SJCRH30 (cell line): ENCODE results near the gene SFMBT1. TPM values are rescaled to one million over a fixed set of nuclear protein-coding genes. Genes with fewer than 3 reads are reported as not detected.
"Not testable (repeated sequence)": the region's sequence is repeated elsewhere in the genome, so short reads cannot be mapped to it uniquely, and the experiment has no call there.

Experiments used
- DNase-seq, 2 experiments: peaks; one replicate each; pipeline ENCODE4 v3.0.0-alpha.2; 2015 to 2020
- H3K27ac ChIP-seq: fragments of 250-450 bp; sonication (Bioruptor Pico); 2 replicates; pipeline ENCODE4 v1.5.1; 2020; ENCODE audit warnings: mild to moderate bottlenecking, moderate library complexity
- H3K27me3 ChIP-seq: fragments of 250-450 bp; sonication (Bioruptor Pico); 2 replicates; pipeline ENCODE4 v1.5.1; 2020; ENCODE audit warnings: mild to moderate bottlenecking, moderate library complexity
- H3K36me3 ChIP-seq: fragments of 250-450 bp; sonication (Bioruptor Pico); 2 replicates; pipeline ENCODE4 v1.5.1; 2020; ENCODE audit warnings: mild to moderate bottlenecking, moderate library complexity
- H3K4me1 ChIP-seq: fragments of 250-450 bp; sonication (Bioruptor Pico); 2 replicates; pipeline ENCODE4 v1.5.1; 2020; ENCODE audit warnings: mild to moderate bottlenecking, moderate library complexity
- H3K4me3 ChIP-seq: fragments of 250-450 bp; sonication (Bioruptor Pico); 2 replicates; pipeline ENCODE4 v1.5.1; 2020; ENCODE audit warnings: mild to moderate bottlenecking, moderate library complexity
- H3K9me3 ChIP-seq: fragments of 250-450 bp; sonication (Bioruptor Pico); replicated peaks from 2 replicates; pipeline ENCODE4 v1.5.1; 2020; ENCODE audit warnings: mild to moderate bottlenecking, moderate library complexity
- total RNA-seq: library from RNA; depleted of rRNA; stranded (reverse); fragments of >200 nt; shearing (Covaris generic); gene quantifications from 2 replicates; pipeline ENCODE4 v1.2.3, GENCODE V29; 2014

The SFMBT1 gene
- total RNA-seq, 1 experiment from 2014 or later: 13.9 TPM

- H3K27me3 ChIP-seq: no peaks in the 10 kb centered on the region
- no peaks in the 10 kb centered on the region for H3K9me3 ChIP-seq
- no peaks in the 10 kb centered on the region for H3K36me3 ChIP-seq
- H3K4me3 ChIP-seq: no peak overlapping the region
- H3K27ac ChIP-seq: no peak overlapping the region
- H3K4me1 ChIP-seq: peaks cover 4% of the 10 kb centered on the region; the same call in 1 of the 2 replicates
- no peak for DNase-seq
Measured at GRCh38 chr3:53065841-53066480, 20.1 kb upstream of the SFMBT1 start.

GRCh38 chr3:53062905-53063304 is 17.0 kb upstream of the SFMBT1 start:
- Histone ChIP-seq H3K27me3 (no peaks in the 10 kb centered on the region), H3K4me3 (no peak overlapping the region), H3K36me3 (no peaks in the 10 kb centered on the region), H3K9me3 (no peaks in the 10 kb centered on the region), H3K4me1 (peaks cover 4% of the 10 kb centered on the region; the same call in 1 of the 2 replicates), H3K27ac (no peak overlapping the region)
- no peak for DNase-seq

GRCh38 chr3:53056442-53056841 is 10.6 kb upstream of the SFMBT1 start:
- Histone ChIP-seq H3K9me3 (no peaks in the 10 kb centered on the region), H3K27me3 (no peaks in the 10 kb centered on the region), H3K4me1 (no peaks in the 10 kb centered on the region), H3K36me3 (no peaks in the 10 kb centered on the region), H3K27ac (no peak overlapping the region), H3K4me3 (no peak overlapping the region)
- peak in 1 of 2 experiments; percentile 29 for DNase-seq

GRCh38 chr3:53054233-53054632 is 8.4 kb upstream of the SFMBT1 start:
- not testable (repeated sequence) for H3K27me3 ChIP-seq, H3K4me1 ChIP-seq, H3K36me3 ChIP-seq, DNase-seq, H3K4me3 ChIP-seq, H3K9me3 ChIP-seq, H3K27ac ChIP-seq

- no peak for DNase-seq
- no peak overlapping the region for H3K4me3 ChIP-seq
Measured at GRCh38 chr3:53051929-53052328, 6.1 kb upstream of the SFMBT1 start.

GRCh38 chr3:53049987-53050386 is 4.1 kb upstream of the SFMBT1 start:
- Histone ChIP-seq H3K27ac (no peak overlapping the region), H3K4me3 (no peak overlapping the region), H3K27me3 (no peaks in the 10 kb centered on the region), H3K9me3 (no peaks in the 10 kb centered on the region), H3K4me1 (no peaks in the 10 kb centered on the region), H3K36me3 (no peaks in the 10 kb centered on the region)
- DNase-seq: no peak

More at GRCh38 chr3:53051929-53052328, 6.1 kb upstream of the SFMBT1 start:
- Histone ChIP-seq H3K36me3 (no peaks in the 10 kb centered on the region), H3K4me1 (no peaks in the 10 kb centered on the region), H3K9me3 (no peaks in the 10 kb centered on the region), H3K27me3 (no peaks in the 10 kb centered on the region), H3K27ac (no peak overlapping the region)

GRCh38 chr3:53046171-53047170 is 598 bp upstream of the SFMBT1 start:
- Histone ChIP-seq H3K4me3 (peak overlapping the region; percentile 100), H3K36me3 (no peaks in the 10 kb centered on the region), H3K4me1 (no peaks in the 10 kb centered on the region), H3K27me3 (no peaks in the 10 kb centered on the region), H3K9me3 (no peaks in the 10 kb centered on the region), H3K27ac (no peak overlapping the region)
- no peak for DNase-seq

- peak; percentile 42 to 55 for DNase-seq
- H3K36me3 ChIP-seq: no peaks in the 10 kb centered on the region
- no peak overlapping the region for H3K27ac ChIP-seq
- H3K27me3 ChIP-seq: no peaks in the 10 kb centered on the region
- H3K4me1 ChIP-seq: no peaks in the 10 kb centered on the region
- H3K9me3 ChIP-seq: no peaks in the 10 kb centered on the region
- H3K4me3 ChIP-seq: peak overlapping the region; percentile 65
Measured at GRCh38 chr3:53044711-53045517, 959 bp downstream of the SFMBT1 start.

GRCh38 chr3:53044371-53044710 is 1.5 kb downstream of the SFMBT1 start:
- H3K36me3 ChIP-seq: no peaks in the 10 kb centered on the region
- DNase-seq: no peak

GRCh38 chr3:53043738-53044137 is 2.1 kb downstream of the SFMBT1 start:
- no peaks in the 10 kb centered on the region for H3K9me3 ChIP-seq
- DNase-seq: no peak
- no peaks in the 10 kb centered on the region for H3K4me1 ChIP-seq
- H3K4me3 ChIP-seq: no peak overlapping the region
- H3K27me3 ChIP-seq: no peaks in the 10 kb centered on the region
- H3K27ac ChIP-seq: no peak overlapping the region
- H3K36me3 ChIP-seq: no peaks in the 10 kb centered on the region

More at GRCh38 chr3:53044371-53044710, 1.5 kb downstream of the SFMBT1 start:
- Histone ChIP-seq H3K4me3 (peak overlapping the region; percentile 65), H3K27ac (no peak overlapping the region), H3K4me1 (no peaks in the 10 kb centered on the region), H3K9me3 (no peaks in the 10 kb centered on the region), H3K27me3 (no peaks in the 10 kb centered on the region)

- Histone ChIP-seq H3K4me1 (no peaks in the 10 kb centered on the region), H3K9me3 (no peaks in the 10 kb centered on the region), H3K27me3 (no peaks in the 10 kb centered on the region), H3K36me3 (no peaks in the 10 kb centered on the region), H3K27ac (no peak overlapping the region), H3K4me3 (no peak overlapping the region)
- no peak for DNase-seq
Measured at GRCh38 chr3:53042651-53043050, 3.2 kb downstream of the SFMBT1 start.

GRCh38 chr3:53040351-53040820 is 5.5 kb downstream of the SFMBT1 start:
- no peak for DNase-seq
- H3K36me3 ChIP-seq: no peaks in the 10 kb centered on the region
- H3K9me3 ChIP-seq: no peaks in the 10 kb centered on the region
- H3K4me1 ChIP-seq: no peaks in the 10 kb centered on the region
- H3K4me3 ChIP-seq: no peak overlapping the region
- no peak overlapping the region for H3K27ac ChIP-seq
- H3K27me3 ChIP-seq: no peaks in the 10 kb centered on the region

GRCh38 chr3:53039376-53039752 is 6.5 kb downstream of the SFMBT1 start:
- no peaks in the 10 kb centered on the region for H3K27me3 ChIP-seq
- no peak overlapping the region for H3K27ac ChIP-seq
- no peaks in the 10 kb centered on the region for H3K36me3 ChIP-seq
- no peak overlapping the region for H3K4me3 ChIP-seq
- no peaks in the 10 kb centered on the region for H3K4me1 ChIP-seq
- DNase-seq: no peak
- H3K9me3 ChIP-seq: no peaks in the 10 kb centered on the region

- DNase-seq: no peak
- Histone ChIP-seq H3K4me1 (no peaks in the 10 kb centered on the region), H3K36me3 (no peaks in the 10 kb centered on the region), H3K27ac (no peak overlapping the region), H3K4me3 (no peak overlapping the region), H3K27me3 (no peaks in the 10 kb centered on the region), H3K9me3 (no peaks in the 10 kb centered on the region)
Measured at GRCh38 chr3:53038679-53039375, 7.0 kb downstream of the SFMBT1 start.
